HG02943 (cell line): ENCODE measurements around the gene MEGF6.

Experiments used
- ATAC-seq: cut with Tn5 transposase; IDR thresholded peaks from one replicate; pipeline ENCODE4 v1.9.1; 2021; ENCODE audit warnings: mild to moderate bottlenecking, low read depth, moderate library complexity; ENCODE audit not compliant: unreplicated experiment

The MEGF6 gene

DNA sequence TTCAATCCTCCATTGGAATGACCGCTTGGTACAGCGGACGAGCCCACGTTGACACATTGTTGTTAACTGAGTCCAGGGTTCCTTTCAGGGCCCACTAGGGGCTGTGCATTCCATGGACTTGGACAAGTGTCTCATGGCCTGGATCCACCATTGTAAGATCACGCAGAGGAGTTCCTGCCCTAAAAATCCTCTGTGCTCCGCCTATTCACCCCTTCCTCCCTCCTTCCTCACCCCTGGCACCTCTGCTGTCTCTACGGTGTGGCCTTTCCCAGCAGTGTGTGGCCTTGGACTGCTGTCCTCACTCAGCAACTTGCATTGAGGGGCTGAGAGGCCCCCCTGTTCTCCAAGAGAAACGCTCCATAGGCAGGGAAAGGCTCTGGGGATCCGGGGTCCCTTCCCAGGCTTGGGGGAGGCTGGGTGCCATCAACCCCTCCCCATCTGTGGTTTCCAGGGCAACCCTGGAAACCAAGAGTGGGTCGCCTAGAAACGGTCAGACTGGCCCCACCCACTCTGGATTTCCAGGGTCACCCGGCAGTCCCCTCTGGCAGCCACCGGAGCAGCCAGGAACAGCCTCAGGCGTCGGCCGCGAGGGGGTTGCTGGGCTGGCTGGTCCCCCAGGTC, 50.9 kb downstream of the MEGF6 start:
- ATAC-seq = no peak

DNA sequence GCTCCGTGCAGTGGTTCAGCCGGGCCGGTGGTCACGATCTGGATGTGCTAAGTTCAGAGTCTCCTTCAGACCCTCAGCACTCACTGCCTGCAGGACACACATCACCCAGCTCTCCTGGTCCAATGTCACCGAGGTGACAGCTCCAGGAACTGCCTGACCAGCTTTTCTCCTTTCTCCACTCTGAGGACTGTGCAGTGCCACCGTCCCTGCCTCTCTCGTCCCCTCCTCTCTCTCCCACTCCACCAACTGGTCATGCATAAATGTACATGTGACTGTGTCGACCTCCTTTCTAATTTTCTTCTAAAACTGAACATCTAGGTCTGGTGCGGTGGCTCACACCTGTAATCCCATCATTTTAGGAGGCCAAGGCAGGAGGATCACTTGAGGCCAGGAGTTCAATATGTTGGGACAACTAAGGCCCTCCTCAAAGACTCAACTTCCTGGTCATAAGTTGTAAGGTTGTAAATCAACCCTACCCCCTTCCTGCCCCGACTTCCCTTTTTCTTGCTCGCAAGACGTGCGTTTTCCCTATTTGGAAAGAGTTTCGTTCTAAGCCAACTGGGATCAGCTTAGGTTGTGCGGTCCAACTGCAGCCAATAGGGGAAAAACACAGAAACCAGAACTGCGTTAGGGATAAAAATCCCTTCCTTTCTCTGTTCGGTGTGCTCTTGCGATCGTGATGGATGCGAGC, 53.1 kb downstream of the MEGF6 start:
- no peak for ATAC-seq

DNA sequence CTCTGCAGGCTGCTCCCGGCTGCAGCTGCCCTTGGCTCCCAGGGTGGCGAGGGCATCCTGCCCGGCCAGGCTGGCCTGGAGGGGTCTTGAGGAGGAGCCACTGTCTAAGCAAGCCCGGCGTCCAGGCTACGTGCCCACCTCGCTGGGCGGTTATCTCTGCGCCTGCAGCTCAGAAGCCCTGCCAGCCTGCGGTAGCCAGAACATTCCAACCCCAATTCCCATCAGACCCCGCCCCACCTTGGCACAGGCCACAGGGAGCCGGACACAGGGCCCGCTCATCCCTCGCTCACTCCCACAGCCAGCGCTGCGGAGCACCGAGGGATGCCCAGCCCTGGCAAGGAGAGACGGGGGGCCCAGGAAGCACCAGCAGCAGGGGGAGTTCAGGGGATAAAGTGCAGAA, 53.9 kb downstream of the MEGF6 start:
- ATAC-seq = no peak

DNA sequence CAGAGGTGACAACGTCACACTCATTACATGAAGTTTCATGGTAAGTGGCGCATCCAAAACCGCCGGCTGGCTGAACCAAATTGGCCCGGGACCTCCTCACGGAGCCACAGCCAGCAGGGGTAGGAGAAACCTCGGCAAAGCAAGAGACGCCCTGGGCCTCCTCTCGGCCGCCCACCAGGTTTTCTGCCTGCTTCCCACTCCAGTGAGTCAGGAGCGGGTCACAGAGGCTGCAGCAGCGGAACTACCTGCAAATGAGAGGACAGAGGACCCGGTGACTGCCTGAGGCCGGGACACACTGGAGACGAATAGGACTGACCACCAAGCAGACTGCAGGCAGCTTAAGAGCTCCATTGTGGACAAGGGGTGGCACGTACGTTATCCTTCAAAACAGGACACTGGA, 55.0 kb downstream of the MEGF6 start:
- no peak for ATAC-seq

DNA sequence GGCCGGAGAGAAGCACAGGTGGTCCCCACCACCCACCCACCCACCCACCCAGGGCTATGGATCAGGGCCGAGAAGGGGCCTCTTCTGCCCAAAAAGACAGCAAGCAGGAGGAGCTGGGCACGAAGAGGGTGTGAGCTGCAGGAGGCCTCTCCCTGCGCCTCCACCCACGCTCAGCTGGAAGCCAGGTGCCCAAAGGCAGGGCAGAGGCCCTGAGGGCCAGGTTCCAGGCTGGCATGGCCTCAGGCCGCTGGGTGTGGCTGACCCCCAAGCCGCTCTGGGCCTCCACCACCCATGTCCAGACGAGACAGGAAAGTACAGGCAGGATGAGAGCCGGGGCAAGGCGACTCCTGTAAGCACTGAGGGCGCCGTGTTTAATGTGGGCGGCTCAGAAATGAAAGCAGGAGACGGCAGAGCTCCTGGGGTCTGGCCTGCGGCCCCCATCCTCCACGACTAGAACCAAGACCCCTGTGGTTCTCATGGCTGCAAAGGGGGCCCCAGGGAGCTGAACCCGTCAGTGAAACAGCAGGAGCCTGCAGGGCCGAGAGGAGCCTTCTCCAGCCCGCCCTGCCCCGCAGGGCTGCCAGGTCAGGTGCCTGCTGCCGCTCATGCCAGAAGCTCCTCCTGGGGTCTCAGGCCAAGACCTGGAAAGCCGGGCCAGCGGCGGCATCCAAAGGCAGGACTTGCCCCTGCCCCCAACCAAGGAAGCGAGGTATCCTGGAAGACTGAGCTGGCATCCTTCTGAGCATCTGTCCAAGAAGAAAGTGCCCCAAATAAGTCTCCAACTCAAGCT, 56.0 kb downstream of the MEGF6 start:
- ATAC-seq = no peak

DNA sequence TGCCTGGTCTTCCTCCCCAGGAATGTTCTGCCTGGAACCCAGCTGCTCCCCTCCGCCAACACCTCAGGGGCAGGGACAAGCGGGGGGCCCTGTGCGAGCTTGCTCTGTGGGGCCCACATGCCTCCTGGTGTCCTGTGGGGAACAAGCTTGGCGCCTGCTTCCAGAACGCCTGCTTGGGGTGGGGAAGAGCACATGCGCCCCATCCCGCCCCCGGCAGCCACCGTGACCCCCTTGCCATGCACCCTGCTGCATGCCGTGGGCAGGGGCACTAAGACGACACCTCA, 57.4 kb downstream of the MEGF6 start:
- no peak for ATAC-seq

DNA sequence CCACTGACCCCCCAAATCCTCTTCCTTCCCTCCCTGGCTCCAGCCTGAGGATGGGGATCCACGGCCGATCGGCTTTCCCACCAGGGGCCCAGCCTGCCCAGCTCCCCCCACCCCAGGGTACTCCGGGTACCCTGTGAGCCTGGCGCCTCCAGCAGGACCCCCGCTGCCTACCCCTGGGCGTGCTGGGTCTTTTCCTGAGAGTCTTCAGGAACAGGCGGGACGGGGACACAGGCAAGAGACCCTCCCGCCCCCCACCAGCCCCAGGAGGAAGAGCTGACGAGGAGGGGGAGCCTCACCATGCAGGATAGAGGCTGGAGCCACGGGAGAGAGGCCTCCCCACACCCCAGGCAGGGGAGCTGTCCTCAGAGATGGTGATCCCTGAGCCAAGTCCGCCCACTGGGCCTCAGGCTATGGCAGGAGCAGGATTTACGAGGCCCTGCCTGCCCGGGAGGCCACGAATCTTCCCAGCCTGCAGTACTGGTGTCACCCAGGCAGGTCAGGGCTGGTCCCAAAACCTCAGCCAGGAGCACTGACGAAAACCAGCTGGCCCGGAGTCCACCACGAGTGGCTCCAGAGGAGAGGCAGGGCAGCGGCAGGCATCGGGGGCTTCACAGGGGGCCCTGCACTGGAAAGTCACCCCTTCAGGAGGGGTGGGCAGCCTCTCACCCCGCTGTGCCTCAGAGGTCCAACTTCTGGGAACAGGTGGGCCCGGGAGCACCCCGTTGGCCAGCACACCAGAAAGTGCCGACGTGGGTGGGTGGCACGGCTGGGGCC, 58.0 kb downstream of the MEGF6 start:
- no peak for ATAC-seq

DNA sequence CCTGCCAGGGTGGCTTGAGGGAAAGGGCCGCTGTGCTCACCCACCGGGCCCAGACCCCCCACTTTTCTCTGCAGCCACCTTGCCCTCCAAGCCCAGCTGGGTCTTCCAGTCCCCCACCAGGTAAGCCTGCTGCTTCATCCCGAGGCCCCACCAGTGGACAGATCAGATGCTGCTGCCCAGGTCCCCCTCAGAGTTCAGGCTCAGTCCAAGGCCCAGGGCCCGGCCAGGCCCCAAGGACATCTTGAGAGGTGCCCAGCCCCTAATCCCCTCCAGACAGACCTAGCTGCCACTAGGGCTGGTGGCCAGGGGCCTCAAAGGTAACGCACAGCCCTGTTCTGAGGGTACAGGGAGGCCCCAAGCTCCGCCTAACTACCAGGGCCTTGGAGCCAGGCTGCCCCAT, 58.6 kb downstream of the MEGF6 start:
- no peak for ATAC-seq

DNA sequence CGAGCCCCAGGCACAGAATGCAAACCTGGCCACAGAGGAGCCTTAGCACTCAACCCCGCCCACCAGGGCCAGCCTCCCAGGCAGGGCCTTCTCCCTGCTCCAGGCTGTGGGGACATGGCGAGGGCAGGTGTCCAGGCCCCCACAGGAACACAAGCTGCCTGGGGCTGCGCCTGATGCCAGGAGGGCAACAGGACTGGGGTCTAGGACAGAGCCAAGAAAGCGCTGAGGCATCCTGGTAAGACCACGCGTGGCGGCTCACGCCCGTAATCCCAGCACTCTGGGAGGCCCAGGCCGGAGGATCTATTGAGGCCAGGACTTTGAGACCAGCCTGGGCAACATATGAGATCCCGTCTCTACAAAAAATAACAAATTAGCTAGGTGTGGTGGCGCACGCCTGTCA, 59.1 kb downstream of the MEGF6 start:
- no peak for ATAC-seq

DNA sequence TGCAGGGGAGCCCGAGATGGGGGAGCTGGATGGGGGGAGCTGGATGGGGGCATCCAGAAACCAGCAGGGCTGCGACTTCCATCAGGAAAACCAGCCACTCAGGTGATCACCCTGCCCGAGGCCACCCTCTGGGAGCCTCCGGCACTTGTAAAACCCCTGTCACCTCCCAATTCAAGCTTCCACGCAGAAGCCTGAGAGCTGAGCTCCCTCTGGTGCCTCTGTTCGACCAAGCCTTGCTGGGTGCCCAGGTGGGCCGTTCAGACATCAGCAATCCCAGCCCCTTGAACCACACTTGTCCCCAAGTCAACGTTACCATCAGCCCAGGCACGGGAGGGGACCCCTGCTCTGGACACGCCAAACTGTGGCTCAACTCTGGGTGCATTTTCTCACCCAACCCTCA, 59.6 kb downstream of the MEGF6 start:
- ATAC-seq = no peak

DNA sequence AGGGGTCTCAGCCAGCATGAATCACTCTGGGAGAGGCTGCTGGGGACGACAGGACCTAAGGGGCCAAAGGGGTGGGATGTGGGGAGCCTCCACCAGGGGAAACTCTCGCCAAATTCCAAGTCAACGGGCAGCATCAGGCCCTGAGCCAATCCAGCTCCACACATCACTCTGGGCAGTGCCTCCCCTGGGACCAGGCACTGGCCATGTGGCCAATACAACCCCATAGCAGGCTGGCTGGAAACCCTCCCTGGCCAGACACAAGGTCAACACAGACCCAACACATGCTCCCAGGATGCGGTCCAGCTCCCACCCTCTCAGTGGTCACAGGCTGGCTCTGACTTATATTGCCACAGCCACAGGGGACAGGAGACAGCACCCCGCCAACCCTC, 60.0 kb downstream of the MEGF6 start:
- ATAC-seq = no peak

DNA sequence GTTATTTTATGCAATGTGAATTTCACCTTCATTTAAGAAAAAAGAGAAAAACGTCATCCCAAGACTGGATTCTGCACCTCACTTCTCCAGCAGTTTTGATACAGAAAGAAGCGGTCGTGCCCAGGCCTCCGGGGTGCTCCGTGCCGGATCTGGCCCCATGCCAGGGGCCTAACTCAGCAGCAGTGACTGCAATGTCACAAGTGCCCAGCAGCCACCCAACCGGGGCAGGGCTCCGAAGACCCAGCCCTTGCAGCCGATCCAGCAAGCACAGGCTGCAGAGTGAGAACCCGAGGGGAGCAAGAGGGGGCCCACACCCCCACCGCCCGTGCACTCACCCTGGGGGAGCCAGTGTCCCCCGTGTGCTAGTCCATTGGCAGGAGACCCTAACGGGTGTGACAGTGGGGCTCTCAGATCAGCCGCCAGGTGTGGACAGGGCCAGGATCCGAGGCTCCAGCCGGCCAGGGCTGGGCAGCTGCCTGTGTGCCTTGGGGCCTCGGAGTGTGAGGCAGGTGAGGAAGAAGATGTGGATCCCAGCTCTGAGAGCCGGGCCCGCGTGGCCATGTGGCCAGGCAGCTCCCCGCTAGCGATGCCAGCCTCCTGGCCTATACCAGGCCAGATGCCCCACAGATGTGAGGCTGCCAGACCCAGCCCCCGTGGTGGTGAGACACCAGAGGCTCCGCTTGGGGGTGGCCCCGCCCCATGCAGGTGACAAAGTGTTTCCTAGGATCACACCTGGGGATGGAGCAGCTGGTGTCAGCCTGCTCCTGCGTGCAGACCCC, 60.6 kb downstream of the MEGF6 start:
- ATAC-seq = no peak

DNA sequence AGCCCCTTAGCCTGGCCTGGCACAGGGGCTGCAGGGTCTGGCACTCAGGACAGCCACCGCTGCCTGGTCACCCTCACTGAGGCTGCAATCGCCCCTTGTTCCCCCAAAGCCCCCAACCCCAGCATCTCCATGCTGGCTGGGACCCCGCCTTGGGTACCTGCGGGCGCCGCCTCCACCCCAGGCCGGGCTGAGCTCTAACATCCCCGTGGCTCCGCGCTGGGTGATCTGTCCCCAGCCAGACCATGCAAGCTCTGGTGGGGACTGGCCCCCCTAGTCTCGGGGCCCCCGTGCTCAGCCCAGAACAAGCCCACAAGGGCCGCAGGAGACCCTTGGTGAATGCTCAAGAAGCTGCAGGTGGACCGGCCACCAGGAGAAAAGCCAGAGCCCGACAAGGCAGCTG, 62.4 kb downstream of the MEGF6 start:
- no peak for ATAC-seq

DNA sequence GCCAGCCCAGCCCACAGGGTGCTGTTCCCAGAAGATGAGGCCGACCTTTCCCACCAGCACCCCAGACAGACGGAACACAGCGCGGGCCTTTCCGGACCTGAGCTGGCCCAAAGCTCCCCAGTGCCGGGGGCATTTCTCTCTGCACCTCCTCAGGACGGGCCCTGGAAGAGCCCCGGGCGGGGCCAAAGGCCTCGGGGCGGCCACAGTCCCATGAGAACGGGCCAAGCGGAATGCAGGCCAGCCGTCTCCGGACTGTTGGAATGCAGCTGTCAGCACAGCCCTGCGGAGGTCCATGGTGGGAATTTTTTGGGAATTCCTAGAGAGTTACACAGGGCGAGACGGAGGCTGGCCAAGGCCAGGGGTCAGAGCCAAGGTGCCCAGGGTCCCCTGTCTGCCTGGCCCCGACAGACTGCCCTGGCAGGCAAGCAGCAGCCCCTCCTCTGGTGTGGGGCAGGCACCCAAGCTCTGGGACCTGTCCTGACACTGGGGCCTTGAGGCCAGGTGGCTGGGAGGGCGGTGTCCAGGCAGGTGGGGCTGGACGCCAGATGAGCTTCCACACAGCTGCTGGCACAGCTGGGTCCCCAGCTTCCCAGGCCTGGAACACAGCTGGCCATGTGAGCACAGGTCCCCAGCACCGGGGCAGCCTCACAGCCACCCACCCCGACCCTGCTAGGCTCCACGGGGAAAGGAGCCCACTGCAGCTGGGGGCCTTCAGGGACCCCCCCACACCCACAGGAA, 63.0 kb downstream of the MEGF6 start:
- no peak for ATAC-seq

DNA sequence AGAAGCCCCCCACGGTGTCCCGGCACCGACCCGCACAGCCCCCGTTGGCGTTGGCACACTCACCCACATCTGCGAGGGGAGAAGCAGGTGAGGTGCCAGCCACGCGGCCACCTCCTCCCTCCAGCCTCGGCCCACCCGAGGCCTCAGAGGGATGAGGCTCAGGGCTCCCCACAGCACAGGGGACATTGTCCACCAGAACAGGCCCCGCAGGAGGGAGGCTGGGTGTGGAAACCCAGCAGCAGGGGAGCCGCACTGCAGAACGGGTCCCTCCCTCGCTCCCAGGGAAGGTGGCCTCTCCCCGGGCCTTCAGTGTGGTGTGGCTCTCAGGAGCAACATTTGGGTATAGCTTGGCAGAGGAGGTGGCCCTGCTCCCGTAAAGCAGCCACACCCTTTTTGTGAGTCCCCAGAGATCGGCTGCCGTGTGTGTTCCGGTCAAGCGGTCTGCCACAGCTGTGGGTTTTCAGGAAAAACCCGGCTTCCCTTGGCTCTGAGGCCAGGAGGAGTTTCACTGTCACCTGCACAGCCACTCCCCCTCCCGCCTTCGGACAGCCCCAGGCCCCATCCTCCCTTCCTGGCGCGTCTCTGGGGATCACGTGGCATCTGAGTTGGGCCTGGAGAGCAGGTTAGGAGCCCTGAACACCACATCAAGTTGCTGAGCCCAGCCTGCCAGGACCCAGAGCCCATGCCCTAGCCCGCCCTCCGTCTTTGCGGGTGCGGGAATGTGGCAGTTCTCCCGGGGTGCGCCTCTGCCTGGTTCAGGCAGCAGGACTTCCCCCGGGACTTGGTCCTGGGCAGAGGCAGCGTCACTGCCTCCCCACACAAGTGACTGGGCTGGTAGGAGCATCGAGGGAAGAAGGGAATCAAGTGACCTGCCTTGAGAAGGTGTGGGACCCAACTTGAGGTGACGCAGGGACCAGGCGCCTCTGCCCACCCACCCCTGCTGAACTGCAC, 64.0 kb downstream of the MEGF6 start:
- ATAC-seq = no peak

DNA sequence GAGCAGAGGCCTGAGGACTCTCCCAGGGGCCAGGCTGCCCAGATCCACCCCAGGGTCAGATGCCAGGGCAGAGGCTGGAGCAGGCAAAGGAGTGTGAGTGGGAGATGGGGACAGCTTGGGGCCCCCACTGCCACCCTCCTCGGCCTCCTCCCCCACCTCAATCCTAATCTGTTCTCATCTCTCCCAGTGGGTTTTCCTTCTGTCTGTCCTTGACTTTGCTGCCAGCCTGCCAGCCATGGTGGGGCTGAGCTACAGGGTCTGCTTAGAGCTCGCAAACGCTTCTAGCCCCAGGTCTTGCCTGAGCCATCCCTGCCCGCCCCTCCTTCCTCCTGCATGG, 65.3 kb downstream of the MEGF6 start:
- no peak for ATAC-seq

DNA sequence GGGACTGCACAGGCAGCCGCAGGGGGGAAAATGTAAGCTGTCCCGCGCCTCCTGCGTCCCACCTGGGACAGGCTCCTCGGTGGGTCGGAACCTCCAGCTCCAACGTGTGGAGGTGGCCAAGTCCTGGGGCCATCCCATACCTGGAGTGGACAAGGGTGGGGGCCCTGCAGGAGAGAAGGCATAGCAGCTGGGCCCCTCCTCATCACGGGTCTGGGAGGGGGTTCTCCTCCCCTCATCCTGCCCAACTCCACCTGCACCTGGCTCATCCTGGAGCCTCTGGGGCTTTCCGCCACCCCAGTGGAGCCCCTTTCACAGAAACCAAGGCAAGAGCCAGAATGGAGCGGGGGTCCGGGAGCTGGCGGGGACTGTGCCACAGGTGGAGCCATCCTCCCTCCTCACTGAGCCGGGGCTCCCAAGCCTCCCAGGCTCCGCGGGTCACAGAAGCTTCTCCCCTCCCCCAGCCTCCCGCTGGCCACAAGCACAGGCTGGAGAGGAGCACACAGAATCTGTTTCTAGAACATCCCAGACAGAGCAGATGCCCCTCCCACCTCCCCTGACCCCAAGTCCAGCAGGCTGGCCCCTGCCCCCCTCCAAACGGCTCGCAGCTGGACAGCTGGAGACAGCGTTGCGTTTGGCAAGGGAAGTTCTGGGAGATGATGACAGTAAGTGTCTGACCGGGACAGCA, 65.8 kb downstream of the MEGF6 start:
- ATAC-seq = no peak
